CMK (cell line): ENCODE measurements around the gene CLMN.
"Not testable (repeated sequence)": the region's sequence is repeated elsewhere in the genome, so short reads cannot be mapped to it uniquely, and the experiment has no call there.

Experiments
- DNase-seq: peaks from one replicate; pipeline ENCODE4 v3.0.0-alpha.2; 2010; ENCODE audit warnings: low read depth

Gene CLMN

GRCh38 chr14:95285566-95285965 is 34.1 kb downstream of the CLMN start:
- DNase-seq = no peak

- not testable (repeated sequence) for DNase-seq
These were observed 35.9 kb downstream of the CLMN start for GRCh38 chr14:95283802-95284201.

- not testable (repeated sequence) for DNase-seq
These were observed 36.7 kb downstream of the CLMN start for GRCh38 chr14:95282986-95283380.

DNA sequence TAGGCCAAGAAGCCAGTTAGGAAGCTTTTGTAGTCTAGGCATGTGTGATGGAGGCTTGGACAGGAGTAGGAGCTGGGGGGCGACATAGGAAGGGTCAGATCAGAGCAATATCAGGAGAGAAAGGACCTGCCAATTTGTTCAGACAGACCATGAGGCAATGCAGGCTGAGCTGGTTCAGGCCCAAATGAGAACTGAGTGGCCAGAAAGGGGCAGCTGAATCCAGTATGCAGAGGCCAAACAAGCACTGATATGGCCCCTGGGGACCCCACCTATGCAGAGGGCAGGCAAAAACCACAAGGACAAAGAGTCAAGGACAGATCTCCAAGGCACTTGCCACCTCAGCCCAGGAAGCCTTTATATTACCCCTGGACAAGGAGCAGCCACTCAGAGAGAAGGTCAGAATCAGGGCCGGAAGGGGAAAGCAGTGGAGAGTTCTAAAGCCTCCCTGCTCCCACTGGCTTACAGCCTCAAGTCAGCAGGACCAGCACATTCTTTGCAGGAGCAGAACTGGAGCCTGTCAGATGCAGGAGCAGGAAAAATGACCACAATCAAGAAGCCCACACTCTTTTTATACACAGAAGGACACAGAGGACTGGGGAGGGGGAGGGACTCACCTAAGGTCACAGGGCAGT is 37.2 kb downstream of the CLMN start:
- DNase-seq = no peak

- no peak for DNase-seq
These were observed 38.0 kb downstream of the CLMN start for GRCh38 chr14:95281560-95282176.

DNA sequence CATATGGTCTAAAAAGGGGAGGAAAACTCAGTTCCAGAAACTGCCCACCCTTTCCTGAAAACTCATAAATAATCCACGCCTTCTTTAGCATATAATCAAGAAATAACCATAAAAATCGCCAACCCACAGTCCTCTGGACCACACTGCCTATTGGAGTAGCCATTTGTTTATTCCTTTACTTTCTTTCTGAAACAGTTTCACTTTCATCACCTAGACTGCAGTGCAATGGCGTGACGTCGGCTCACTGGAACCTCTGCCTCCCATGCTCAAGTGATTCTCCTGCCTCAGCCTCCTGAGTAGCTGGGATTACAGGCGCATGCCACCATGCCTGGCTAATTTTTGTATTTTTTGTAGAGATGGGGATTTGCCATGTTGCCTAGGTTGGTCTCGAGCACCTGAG is 44.2 kb downstream of the CLMN start:
- DNase-seq = no peak

DNA sequence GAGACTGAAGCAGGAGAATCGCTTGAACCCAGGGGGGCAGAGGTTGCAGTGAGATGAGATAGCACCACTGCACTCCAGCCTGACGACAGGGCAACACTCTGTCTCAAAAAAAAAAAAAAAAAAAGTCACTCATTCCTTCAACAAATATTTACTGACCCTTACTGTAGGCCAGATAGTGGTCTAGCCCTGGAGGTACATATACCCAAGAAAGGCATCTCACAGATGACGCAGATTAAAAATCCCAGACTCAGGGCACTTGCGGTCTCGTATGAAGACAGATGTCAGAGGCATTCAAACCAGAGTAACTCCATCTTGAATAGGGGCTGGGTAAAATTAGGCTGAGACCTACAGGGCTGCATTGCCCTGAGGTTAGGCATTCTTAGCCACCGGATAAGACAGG is 44.8 kb downstream of the CLMN start:
- DNase-seq = no peak

GRCh38 chr14:95274279-95274678 is 45.4 kb downstream of the CLMN start:
- no peak for DNase-seq

DNA sequence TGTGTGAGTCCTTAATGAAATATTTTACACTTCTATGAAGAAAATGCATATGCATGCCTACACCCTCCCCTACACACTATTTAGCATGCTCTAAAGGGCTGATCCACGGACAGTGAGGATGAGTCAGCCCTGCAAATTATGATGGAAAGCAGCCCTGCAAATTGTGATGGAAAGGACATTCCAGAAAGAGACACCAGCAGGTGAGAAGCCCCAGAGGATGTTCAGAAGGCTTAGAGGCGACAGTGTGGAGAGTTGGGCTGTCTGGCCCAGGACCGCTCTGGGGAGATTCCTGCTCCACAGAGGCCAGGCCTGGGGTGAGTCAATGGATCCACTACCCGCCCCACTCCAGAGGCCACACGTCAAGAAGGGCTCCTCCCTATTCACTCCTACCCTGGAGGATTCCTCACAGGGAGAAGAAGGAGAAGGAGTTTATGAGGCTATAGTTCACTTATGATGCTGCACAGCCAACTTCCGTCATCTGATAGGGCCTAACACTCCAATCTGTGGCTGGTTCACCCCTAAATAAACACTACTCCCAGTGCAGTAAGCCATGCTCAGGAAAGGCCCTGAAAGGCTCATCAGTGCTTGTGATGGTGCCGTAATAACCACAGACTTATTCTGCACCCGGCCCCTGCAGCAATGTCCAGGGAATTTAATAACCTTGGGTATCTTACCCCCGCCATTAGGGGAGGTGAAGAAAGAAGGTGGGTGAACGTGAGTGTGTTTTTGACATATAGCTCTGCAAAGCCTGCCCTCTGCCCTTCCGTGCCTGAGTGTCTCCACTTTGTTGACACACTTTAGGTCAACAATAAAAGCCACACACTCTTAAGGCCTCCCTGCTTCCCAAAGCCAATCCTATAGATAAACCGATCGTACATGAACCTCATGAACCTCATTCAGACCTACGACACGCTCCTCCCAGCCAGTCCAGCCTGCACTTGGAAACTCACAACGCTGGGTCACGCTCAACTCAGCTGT is 46.4 kb downstream of the CLMN start:
- no peak for DNase-seq

DNA sequence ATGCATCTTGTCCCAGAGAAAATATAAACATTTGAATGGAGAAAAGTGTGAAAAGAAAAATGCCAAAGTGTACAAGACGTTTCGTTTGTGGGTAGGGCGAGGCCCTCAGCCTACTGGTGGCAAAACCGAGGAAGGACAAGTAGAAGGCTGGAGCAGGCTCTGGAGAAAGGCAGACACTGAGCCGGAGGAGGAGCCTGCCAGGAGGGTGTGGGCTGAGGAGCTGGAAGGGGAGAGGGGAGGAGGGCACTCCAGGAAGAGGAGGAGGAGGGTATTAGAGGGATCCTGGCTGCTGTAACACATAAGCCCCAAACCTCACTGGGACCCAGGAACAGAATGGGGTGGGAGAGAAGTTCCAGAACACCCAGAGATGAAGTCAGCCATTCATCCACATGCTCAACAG is 47.7 kb downstream of the CLMN start:
- DNase-seq = no peak

- DNase-seq = no peak
These were observed 49.5 kb downstream of the CLMN start for GRCh38 chr14:95270203-95270602.

DNA sequence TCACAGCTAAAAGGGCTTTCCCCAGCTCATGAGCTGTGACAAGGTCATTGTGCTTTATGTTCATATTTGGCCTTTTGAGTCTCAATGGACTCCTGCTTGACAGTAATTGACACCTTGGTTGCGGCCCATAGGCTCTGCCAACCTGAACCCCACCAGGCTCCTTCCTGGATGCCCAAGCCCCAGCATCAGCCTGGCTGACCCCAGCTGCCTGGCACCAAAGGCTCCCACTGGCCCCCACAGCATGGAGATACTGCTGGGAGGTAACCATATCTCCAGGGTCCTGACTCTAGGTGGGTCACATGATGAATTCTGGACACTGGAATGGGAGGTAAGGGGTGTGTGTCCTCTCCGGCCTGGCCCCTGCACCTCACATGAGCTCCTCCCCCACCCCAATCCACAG is 50.2 kb downstream of the CLMN start:
- no peak for DNase-seq

DNA sequence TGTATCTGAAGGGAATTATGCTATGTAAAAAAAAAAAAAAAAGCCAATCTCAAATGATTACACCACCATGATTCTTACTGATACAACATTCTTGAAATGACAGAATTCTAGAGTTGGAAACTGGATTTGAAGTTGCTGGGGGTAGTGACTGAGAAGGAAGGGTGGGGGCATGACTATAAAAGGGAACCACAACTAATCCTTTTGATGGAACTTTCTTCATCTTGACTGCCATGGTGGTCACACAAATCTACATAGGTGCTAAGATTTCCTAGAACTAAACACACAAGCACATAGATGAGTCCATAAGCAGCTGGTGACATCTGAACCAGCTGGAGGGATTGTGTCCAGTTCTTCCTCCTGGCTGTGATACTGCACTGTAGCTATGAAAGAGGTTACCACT is 51.4 kb downstream of the CLMN start:
- no peak for DNase-seq

- no peak for DNase-seq
These were observed 52.4 kb downstream of the CLMN start for GRCh38 chr14:95267306-95267705.

DNA sequence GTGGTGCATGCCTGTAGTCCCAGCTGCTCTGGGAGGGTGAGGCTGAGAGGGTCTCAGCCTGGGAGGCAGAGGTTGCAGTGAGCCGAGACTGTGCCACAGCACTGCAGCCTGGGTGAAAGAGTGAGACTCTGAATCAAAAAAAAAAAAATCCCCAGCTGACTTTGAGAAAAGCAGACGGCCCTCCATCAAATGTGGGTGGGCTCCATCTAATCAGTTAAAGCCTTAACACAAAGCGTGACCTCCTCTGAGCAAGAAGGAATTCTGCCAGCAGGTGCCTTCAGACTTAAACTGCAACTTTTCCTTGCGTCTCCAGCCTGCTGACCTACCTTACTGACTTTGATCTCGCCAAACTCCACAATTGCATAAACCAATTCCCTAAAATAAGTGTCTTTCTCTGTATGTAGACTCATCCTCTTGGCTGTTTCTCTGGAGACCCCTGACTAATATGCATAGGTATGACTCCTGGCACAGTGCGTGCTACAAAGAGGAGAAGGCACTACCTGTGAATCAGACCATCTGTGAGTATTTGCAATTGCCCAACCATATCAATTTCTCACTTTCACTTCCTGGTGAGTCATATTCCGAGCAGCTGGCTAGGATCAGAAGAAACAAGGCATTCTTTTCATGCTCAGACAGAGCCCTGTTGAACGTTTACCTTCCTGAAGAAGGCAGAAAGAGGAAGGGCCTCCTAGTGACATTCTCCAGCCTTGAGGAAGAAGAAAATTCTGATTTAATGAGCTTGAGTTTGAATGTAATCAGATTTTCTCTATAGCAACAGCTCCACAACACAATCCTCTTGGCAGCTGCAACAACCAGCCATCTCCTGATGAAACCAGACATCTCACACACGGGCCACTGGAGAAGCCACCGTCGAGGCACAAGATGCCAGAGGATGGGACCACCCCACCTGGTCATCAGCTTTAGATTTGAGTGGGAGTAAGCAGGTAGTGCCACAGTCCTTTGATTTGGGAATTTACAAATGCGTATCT is 54.3 kb downstream of the CLMN start:
- no peak for DNase-seq

DNA sequence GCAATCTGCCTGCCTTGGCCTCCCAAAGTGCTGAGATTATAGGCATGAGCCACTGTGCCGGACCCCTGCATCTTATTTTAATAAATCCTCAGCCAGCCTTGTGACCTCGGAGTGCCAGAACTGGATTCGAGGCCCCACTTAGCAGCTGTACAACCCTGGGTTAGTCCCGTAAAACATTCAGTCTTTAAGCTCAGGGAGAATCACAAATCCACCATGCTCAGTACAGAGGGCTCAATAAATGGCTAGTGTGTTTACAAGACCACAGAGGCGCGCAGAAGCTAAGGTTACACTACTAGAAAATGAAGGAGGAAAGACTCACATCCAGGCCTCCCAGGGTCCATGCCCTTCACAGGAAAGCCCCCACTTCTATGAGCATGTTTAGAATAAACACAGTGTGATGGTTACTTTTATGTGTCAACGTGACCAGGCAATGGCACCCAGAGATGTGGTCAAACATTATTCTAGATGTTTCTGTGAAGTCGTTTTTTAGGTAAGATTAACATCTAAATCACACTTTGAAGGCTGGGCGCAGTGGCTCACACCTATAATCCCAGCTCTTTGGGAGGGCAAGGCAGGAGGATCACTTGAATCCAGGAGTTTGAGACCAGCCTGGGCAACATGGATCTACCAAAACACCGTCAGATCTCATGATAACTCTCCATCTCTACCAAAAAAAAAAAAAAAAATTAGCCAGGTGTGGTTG is 55.3 kb downstream of the CLMN start:
- DNase-seq = no peak

- no peak for DNase-seq
These were observed 56.0 kb downstream of the CLMN start for GRCh38 chr14:95263527-95264231.

DNA sequence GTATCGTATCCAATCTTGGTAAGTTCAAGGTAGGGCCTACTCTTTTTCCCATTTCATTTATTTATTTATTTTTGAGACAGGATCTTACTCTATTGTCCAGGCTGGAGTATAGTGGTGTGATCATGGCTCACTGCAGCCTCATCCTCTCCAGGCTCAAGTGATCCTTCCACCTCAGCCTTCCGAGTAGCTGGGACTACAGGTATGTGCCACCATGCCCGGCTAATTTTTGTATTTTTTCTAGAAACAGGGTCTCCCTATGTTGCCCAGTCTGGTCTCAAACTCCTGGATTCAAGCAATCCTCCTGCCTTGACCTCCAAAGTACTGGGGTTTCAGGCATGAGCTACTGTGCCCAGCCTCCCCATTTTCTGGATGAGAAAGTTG is 57.2 kb downstream of the CLMN start:
- DNase-seq = no peak

GRCh38 chr14:95261616-95262510 is 57.8 kb downstream of the CLMN start:
- DNase-seq = no peak
